T-helper 22 cell (primary cell): ENCODE results near the gene GLT8D2.

Source experiments
- DNase-seq: peaks from one replicate; pipeline ENCODE4 v3.0.0-alpha.2; 2020; ENCODE audit warnings: low read depth

GLT8D2 gene

GRCh38 chr12:104000807-104001434 lies 49.1 kb downstream of the GLT8D2 start:
- no peak for DNase-seq

GRCh38 chr12:103998976-103999375 lies 51.0 kb downstream of the GLT8D2 start:
- no peak for DNase-seq

- no peak for DNase-seq
These were observed 52.6 kb downstream of the GLT8D2 start for GRCh38 chr12:103997286-103997900.

GRCh38 chr12:103996595-103996994 lies 53.4 kb downstream of the GLT8D2 start:
- DNase-seq: no peak

- DNase-seq: no peak
These were observed 55.8 kb downstream of the GLT8D2 start for GRCh38 chr12:103994235-103994634.

- no peak for DNase-seq
These were observed 63.2 kb downstream of the GLT8D2 start for GRCh38 chr12:103986829-103987228.

- no peak for DNase-seq
These were observed 71.5 kb downstream of the GLT8D2 start for GRCh38 chr12:103978384-103978982.

- no peak for DNase-seq
These were observed 74.6 kb downstream of the GLT8D2 start for GRCh38 chr12:103975368-103975767.

GRCh38 chr12:103973909-103974308 lies 76.1 kb downstream of the GLT8D2 start:
- no peak for DNase-seq

- no peak for DNase-seq
These were observed 80.6 kb downstream of the GLT8D2 start for GRCh38 chr12:103969391-103969790.

GRCh38 chr12:103966736-103967135 lies 83.3 kb downstream of the GLT8D2 start:
- DNase-seq: no peak

GRCh38 chr12:103965590-103966504 lies 84.1 kb downstream of the GLT8D2 start, which contains the start of gene TDG:
Gene TDG, plus strand, starts transcription at chr12:103965872. Its CDS starts 166 bp downstream, at chr12:103966038.
- peak; percentile 97 for DNase-seq

GRCh38 chr12:103965255-103965589 lies 84.8 kb downstream of the GLT8D2 start:
- no peak for DNase-seq

- no peak for DNase-seq
These were observed 85.2 kb downstream of the GLT8D2 start for GRCh38 chr12:103964805-103965204.

- DNase-seq: no peak
These were observed 87.5 kb downstream of the GLT8D2 start for GRCh38 chr12:103962493-103962892.

- no peak for DNase-seq
These were observed 89.3 kb downstream of the GLT8D2 start for GRCh38 chr12:103960616-103961227.

GRCh38 chr12:103958621-103959020 lies 91.4 kb downstream of the GLT8D2 start:
- DNase-seq: no peak

- no peak for DNase-seq
These were observed 92.1 kb downstream of the GLT8D2 start for GRCh38 chr12:103957865-103958388.

- DNase-seq: no peak
These were observed 93.4 kb downstream of the GLT8D2 start for GRCh38 chr12:103956509-103957027.

- DNase-seq: no peak
These were observed 94.0 kb downstream of the GLT8D2 start for GRCh38 chr12:103955811-103956508.

GRCh38 chr12:103952497-103952896 lies 97.5 kb downstream of the GLT8D2 start:
- no peak for DNase-seq
